NT2/D1 (cell line): Measurements from ENCODE around the gene PCMTD2.
"Not testable (repeated sequence)": the region's sequence is repeated elsewhere in the genome, so short reads cannot be mapped to it uniquely, and the experiment has no call there.

Experiments
- SUZ12 ChIP-seq: IDR thresholded peaks from 2 replicates; pipeline ENCODE4 v1.6.1; 2011; ENCODE audit not compliant: insufficient read length, insufficient read depth; ENCODE audit errors: extremely low read depth
- YY1 ChIP-seq: IDR thresholded peaks from 2 replicates; pipeline ENCODE4 v1.6.1; 2011; ENCODE audit not compliant: insufficient read length, insufficient read depth

DNA sequence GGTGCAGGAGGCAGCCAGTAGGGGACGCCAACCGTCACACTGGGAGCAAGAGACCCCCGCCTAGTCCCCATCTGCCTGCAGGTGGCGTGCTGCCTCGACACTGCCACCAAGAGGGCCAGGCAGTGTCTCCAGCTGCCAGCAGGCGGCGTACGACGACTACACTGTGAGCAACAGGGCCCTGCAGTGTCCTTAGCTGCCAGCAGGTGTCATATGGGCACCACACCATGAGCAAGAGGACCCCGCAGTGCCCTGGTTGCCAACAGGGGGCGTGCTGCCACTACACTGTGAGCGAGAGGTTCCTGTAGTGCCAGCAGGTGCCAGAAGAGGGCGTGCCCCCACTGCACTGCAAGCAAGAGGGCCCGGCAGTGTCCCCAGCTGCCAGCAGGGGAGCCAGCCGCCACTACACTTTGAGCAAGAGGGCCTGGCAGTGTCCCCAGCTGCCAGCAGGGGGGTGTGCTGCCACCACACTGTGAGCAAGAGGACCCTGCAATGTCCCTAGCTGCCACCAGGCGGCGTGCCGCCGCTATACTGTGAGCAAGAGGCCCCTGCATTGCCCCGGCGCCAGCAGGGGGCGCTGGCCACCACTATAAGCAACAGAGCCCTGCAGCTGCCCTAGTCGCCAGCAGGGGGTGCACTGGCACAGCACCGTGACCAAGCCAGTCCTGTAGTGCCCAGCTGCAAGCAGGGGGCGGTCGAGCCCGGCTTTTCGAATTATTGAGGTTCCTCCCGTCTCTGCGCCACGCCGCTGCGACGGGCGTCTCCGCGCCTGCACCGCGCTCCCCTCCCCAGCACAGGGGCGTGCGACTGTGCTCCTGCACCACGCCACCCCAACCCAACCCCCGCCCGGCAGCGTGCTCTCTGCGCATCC is 30.3 kb downstream of the PCMTD2 start:
- TF ChIP-seq SUZ12, YY1: not testable (repeated sequence)
